Body of pancreas (tissue), 4 donors: ENCODE measurements around the gene SUPT3H. TPM values are rescaled to one million over a fixed set of nuclear protein-coding genes. Genes with fewer than 3 reads are reported as not detected.
"Not testable (repeated sequence)": the region's sequence is repeated elsewhere in the genome, so short reads cannot be mapped to it uniquely, and the experiment has no call there.

Experiments used
- ATAC-seq: fragments of 150-250 bp; one replicate; pipeline ENCODE4 v1.9.1; 2016
- DNase-seq, 4 donors: peaks; one replicate each; pipeline ENCODE4 v3.0.0-alpha.2; 2019
- H3K27ac ChIP-seq, 4 donors: fragments of 200-600 bp; sonication (generic); 1 replicate in 3 of 4; 2 replicates in 1 of 4; pipeline versions ENCODE4 v1.5.1 to v1.6.1; 2016 to 2019; ENCODE audit warnings: mild to moderate bottlenecking in 1 of 4, mixed read lengths in 1 of 4, moderate library complexity in 1 of 4
- H3K27me3 ChIP-seq, 2 donors: fragments of 200-600 bp; sonication (generic); one replicate each; pipeline ENCODE4 v1.6.0; 2016; ENCODE audit warnings: mild to moderate bottlenecking in 1 of 2
- H3K36me3 ChIP-seq, 2 donors: fragments of 200-600 bp; sonication (generic); replicated peaks in 1 of 2; 2 replicates each; pipeline ENCODE4 v1.5.1; 2016; ENCODE audit warnings: low read depth in 2 of 2; ENCODE audit not compliant: insufficient read depth in 1 of 2
- H3K4me1 ChIP-seq: fragments of 200-600 bp; sonication (generic); one replicate; pipeline ENCODE4 v1.6.0; 2016
- H3K4me3 ChIP-seq, 2 donors: fragments of 200-600 bp; sonication (generic); 1 replicate in 1 of 2; 2 replicates in 1 of 2; pipeline ENCODE4 v1.5.1; 2016 to 2019
- H3K9me3 ChIP-seq, 3 donors: fragments of 200-600 bp; sonication (generic); 1 replicate in 2 of 3; 2 replicates in 1 of 3; pipeline ENCODE4 v1.5.1; 2016
- POLR2A ChIP-seq, 3 donors: fragments of 450-650 bp; IDR thresholded peaks; one replicate each; pipeline ENCODE4 v1.6.1; 2016; ENCODE audit warnings: antibody characterized with exemption in 3 of 3, mild to moderate bottlenecking in 2 of 3
- WGBS, 2 donors: methylation state at CpG; one replicate each; pipeline ENCODE4 v1.1.5; 2017; 5-methylcytosine and 5-hydroxymethylcytosine counted together
- intact Hi-C: fragments of 100-400 bp; cut with DNase I; formaldehyde crosslinking; loops from one replicate; pipeline ENCODE4 v1.15.1; 2023
- total RNA-seq, 2 donors: library from RNA; depleted of rRNA; stranded (reverse); fragments of >200 nt; gene quantifications; one replicate each; pipeline ENCODE4 v1.1.0, GENCODE V29; 2016
- TF ChIP-seq, protein P1 (sequence below), 7 experiments: fragments of 450-650 bp in 4 of 7; fragments of 200-600 bp in 3 of 7; sonication (generic) in 3 of 7; IDR thresholded peaks; one replicate each; pipeline ENCODE4 v1.5.1; 2016 to 2019; ENCODE audit warnings: antibody characterized with exemption in 7 of 7

SUPT3H gene
- total RNA-seq, 2 donors from 2014 or later: 4.9 to 6.7 TPM

DNA sequence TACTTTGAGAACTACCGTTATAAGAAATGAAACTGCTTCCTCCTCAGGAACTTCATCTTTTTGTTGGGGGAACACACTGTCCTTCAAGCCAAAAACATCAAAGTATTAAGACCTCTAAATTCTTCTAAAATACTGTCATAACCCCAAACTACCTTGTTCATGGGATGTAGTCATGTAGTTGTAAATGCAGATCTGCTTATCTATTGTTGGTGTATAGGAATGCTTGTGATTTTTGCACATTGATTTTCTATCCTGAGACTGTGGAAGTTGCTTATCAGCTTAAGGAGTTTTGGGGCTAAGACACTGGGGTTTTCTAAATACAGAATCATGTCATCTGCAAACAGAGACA lies 332.5 kb downstream of the SUPT3H start:
- intact Hi-C loops: no loop called here
- Histone ChIP-seq H3K27ac (peak overlapping the region in 1 of 4 donors; percentile 41), H3K27me3 (no peaks in the 10 kb centered on the region), H3K4me3 (no peak overlapping the region), H3K36me3 (no peaks in the 10 kb centered on the region), H3K9me3 (no peaks in the 10 kb centered on the region), H3K4me1 (peaks cover 25% of the 10 kb centered on the region)
- WGBS, 2 donors: 63 to 80% methylated on average over 1 of the region's 1 CpG
- no peak for TF ChIP-seq POLR2A (IDR thresholded peaks at IDR 0.05)
- TF ChIP-seq, protein P1, sequence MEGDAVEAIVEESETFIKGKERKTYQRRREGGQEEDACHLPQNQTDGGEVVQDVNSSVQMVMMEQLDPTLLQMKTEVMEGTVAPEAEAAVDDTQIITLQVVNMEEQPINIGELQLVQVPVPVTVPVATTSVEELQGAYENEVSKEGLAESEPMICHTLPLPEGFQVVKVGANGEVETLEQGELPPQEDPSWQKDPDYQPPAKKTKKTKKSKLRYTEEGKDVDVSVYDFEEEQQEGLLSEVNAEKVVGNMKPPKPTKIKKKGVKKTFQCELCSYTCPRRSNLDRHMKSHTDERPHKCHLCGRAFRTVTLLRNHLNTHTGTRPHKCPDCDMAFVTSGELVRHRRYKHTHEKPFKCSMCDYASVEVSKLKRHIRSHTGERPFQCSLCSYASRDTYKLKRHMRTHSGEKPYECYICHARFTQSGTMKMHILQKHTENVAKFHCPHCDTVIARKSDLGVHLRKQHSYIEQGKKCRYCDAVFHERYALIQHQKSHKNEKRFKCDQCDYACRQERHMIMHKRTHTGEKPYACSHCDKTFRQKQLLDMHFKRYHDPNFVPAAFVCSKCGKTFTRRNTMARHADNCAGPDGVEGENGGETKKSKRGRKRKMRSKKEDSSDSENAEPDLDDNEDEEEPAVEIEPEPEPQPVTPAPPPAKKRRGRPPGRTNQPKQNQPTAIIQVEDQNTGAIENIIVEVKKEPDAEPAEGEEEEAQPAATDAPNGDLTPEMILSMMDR (IDR thresholded peaks at IDR 0.05): no peak
- DNase-seq: no peak
- ATAC-seq: no peak

- no peak for TF ChIP-seq POLR2A (IDR thresholded peaks at IDR 0.05)
- 46 to 52% methylated on average over 2 of the region's 2 CpGs for WGBS, 2 donors
- no peak for DNase-seq
- Histone ChIP-seq H3K27ac (peak overlapping the region in 2 of 4 donors; percentile 33 to 51), H3K4me1 (peaks cover 25% of the 10 kb centered on the region), H3K27me3 (no peaks in the 10 kb centered on the region), H3K9me3 (no peaks in the 10 kb centered on the region), H3K4me3 (no peak overlapping the region), H3K36me3 (no peaks in the 10 kb centered on the region)
- intact Hi-C loops: no loop called here
- peak; percentile 79 for ATAC-seq
These were observed 333.1 kb downstream of the SUPT3H start for GRCh38 chr6:45044510-45045252.

DNA sequence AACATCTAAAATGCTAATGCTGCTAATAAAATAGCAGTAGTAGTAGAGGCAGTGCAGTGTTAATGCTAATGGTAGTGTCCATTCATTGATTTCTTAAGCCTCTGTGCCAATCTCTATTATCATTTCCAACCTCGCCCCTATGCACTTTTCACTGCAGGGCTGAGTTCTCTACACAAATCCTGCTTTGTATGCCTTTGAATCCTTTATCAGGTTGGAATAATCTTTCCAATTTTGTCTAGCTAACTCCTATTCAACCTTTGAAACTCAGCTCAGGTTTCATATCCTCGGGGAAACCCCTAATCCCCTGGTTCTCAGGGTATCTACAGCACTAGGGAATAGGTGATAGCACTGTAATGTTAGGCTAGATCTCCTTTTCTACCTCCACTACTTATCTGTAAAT lies 333.6 kb downstream of the SUPT3H start:
- Histone ChIP-seq H3K27me3 (no peaks in the 10 kb centered on the region), H3K9me3 (no peaks in the 10 kb centered on the region), H3K36me3 (no peaks in the 10 kb centered on the region), H3K4me1 (peaks cover 25% of the 10 kb centered on the region), H3K4me3 (no peak overlapping the region), H3K27ac (peak overlapping the region in 2 of 4 donors; percentile 33 to 51)
- ATAC-seq (peak; percentile 33), DNase-seq (no peak)
- no peak for TF ChIP-seq POLR2A (IDR thresholded peaks at IDR 0.05)
- TF ChIP-seq, protein P1 (IDR thresholded peaks at IDR 0.05): no peak
- intact Hi-C loops: no loop called here
- 70 to 73% methylated on average over 2 of the region's 2 CpGs for WGBS, 2 donors

DNA sequence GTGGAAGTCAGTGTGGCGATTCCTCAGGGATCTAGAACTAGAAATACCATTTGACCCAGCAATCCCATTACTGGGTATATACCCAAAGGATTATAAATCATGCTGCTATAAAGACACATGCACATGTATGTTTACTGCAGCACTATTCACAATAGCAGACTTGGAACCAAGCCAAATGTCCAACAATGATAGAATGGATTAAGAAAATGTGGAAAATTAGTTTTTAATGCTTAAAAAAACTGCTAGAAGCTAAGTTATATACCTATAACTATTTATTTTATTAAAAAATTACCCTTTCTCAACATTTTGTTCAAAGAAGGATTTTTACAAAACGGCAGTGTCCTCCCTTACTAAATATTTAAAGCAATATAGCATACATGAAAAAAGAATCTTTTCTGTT lies 335.1 kb downstream of the SUPT3H start:
- H3K27ac ChIP-seq, DNase-seq, ATAC-seq, H3K27me3 ChIP-seq, H3K36me3 ChIP-seq, intact Hi-C loops, H3K4me3 ChIP-seq, H3K9me3 ChIP-seq: not testable (repeated sequence)
- peaks cover 25% of the 10 kb centered on the region for H3K4me1 ChIP-seq
- WGBS, 2 donors: 95 to 96% methylated on average over 2 of the region's 2 CpGs

DNA sequence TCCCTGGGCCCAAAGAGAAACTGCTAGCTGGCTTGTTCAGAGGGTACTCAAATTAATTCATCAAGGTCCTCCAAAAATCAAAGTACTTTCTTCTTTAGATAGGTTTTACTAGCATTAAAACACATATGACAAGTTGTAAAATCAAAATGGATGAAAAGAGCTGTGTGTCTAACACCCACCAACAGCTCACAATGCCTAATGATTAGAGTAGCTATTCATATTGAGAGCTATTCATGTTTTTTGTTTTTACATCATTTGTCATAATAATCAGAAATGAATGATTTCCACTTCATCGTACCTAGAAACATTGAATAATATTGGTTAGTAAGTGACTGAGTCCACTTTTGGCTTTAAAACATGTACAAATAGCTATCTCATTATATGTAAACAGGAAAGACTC lies 339.5 kb downstream of the SUPT3H start:
- no peaks in the 10 kb centered on the region for H3K27me3 ChIP-seq
- H3K36me3 ChIP-seq: no peaks in the 10 kb centered on the region
- WGBS, 2 donors: 76% methylated on average over 1 of the region's 1 CpG
- no peak overlapping the region for H3K4me3 ChIP-seq
- no peak overlapping the region for H3K27ac ChIP-seq
- no peaks in the 10 kb centered on the region for H3K9me3 ChIP-seq
- no peak for TF ChIP-seq POLR2A (IDR thresholded peaks at IDR 0.05)
- TF ChIP-seq, protein P1 (IDR thresholded peaks at IDR 0.05): no peak
- intact Hi-C loops: no loop called here
- H3K4me1 ChIP-seq: no peaks in the 10 kb centered on the region
- no peak for ATAC-seq
- DNase-seq: no peak

GRCh38 chr6:45036103-45036502 lies 341.6 kb downstream of the SUPT3H start:
- WGBS, 2 donors: 84 to 93% methylated on average over 3 of the region's 3 CpGs
- no peak for ATAC-seq
- intact Hi-C loops: no loop called here
- no peak for DNase-seq
- no peaks in the 10 kb centered on the region for H3K9me3 ChIP-seq
- no peak overlapping the region for H3K27ac ChIP-seq
- H3K36me3 ChIP-seq: no peaks in the 10 kb centered on the region
- H3K4me3 ChIP-seq: no peak overlapping the region
- TF ChIP-seq, protein P1 (IDR thresholded peaks at IDR 0.05): no peak
- TF ChIP-seq POLR2A (IDR thresholded peaks at IDR 0.05): no peak
- H3K27me3 ChIP-seq: no peaks in the 10 kb centered on the region
- H3K4me1 ChIP-seq: no peaks in the 10 kb centered on the region
